ENCODE data around the gene HPGDS. TPM values are rescaled to one million over a fixed set of nuclear protein-coding genes. Genes with fewer than 3 reads are reported as not detected.

HPGDS gene
- total RNA-seq, 2 donors from 2014 or later, result 0.63 TPM; not detected in 1

GRCh38 chr4:94370533-94371254 lies 28.1 kb upstream of the HPGDS start:
- Histone ChIP-seq H3K9me3 (no peaks in the 10 kb centered on the region), H3K4me1 (no peaks in the 10 kb centered on the region), H3K27ac (no peak overlapping the region), H3K36me3 (no peaks in the 10 kb centered on the region), H3K4me3 (no peak overlapping the region), H3K27me3 (no peaks in the 10 kb centered on the region)
- no peak for DNase-seq (ENCODE audit: low spot score)
- no peak for TF ChIP-seq CTCF (IDR thresholded peaks at IDR 0.05)

DNA sequence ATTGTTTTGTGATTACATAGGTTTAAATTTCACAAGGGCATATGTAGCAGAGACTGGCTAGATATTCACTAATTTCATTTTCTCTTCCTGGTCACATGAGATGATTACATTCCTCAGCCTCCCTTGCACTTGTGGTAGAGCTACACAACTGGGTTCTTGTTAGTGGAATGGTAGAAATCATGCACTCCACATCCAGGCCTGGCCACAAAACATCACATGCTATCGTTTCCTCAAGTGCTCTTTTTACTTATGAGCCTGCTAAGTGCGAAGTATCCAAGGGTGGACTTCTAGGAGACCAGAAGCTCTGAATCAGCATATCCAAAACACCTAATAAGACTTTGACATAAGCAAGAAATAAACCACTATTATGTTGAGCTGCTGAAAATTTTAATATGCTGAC lies 26.4 kb upstream of the HPGDS start:
- H3K27ac ChIP-seq, result no peak overlapping the region
- no peak for TF ChIP-seq CTCF (IDR thresholded peaks at IDR 0.05)
- H3K27me3 ChIP-seq, result no peaks in the 10 kb centered on the region
- DNase-seq (ENCODE audit: low spot score), result no peak
- H3K9me3 ChIP-seq, result no peaks in the 10 kb centered on the region
- no peak overlapping the region for H3K4me3 ChIP-seq
- H3K36me3 ChIP-seq, result no peaks in the 10 kb centered on the region
- no peaks in the 10 kb centered on the region for H3K4me1 ChIP-seq

GRCh38 chr4:94368459-94368858 lies 25.8 kb upstream of the HPGDS start:
- Histone ChIP-seq H3K36me3 (no peaks in the 10 kb centered on the region), H3K27me3 (no peaks in the 10 kb centered on the region), H3K4me3 (no peak overlapping the region), H3K27ac (no peak overlapping the region), H3K4me1 (no peaks in the 10 kb centered on the region), H3K9me3 (no peaks in the 10 kb centered on the region)
- TF ChIP-seq CTCF (IDR thresholded peaks at IDR 0.05), result no peak
- no peak for DNase-seq (ENCODE audit: low spot score)

DNA sequence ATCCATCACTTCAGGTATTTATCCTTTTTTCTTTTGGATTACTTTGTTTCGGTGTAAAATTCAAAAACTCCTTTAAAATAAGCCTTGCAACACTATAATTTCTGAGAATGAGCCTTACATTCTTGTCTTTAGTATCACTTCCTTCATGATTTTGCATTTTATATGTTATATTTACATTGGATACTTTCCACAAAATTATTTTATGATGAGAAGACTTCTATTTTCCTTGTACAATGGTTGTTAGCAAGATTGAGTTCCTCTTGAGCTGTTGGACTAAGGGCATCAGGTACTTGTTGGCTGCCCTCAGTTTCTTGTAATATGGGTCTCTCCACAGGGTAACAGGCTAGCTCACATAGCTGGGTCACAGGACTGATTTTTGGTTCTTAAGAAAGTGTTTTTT lies 22.7 kb upstream of the HPGDS start:
- H3K27ac ChIP-seq, result no peak overlapping the region
- no peaks in the 10 kb centered on the region for H3K36me3 ChIP-seq
- no peak overlapping the region for H3K4me3 ChIP-seq
- no peaks in the 10 kb centered on the region for H3K27me3 ChIP-seq
- no peak for TF ChIP-seq CTCF (IDR thresholded peaks at IDR 0.05)
- DNase-seq (ENCODE audit: low spot score), result no peak
- no peaks in the 10 kb centered on the region for H3K9me3 ChIP-seq
- H3K4me1 ChIP-seq, result no peaks in the 10 kb centered on the region

DNA sequence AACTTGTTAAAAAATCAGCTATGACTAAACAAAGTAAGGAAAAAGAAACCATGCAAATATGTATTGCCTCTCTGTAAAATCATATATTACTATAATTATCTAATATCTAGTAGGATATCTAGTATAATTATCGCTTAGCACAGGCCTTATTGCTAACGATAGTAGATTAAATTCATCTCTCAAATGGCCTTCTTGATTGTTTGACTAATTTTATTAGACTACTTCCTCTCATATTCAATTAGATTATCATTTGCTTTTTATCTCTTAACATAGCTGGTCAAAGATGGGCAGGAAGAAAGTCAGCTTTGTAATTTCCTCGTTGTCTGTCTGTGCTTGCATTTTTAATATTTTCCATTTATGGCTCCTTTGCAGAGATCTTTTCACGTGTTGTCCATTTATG lies 21.9 kb upstream of the HPGDS start:
- no peaks in the 10 kb centered on the region for H3K36me3 ChIP-seq
- H3K4me1 ChIP-seq, result no peaks in the 10 kb centered on the region
- no peak for TF ChIP-seq CTCF (IDR thresholded peaks at IDR 0.05)
- H3K4me3 ChIP-seq, result no peak overlapping the region
- no peaks in the 10 kb centered on the region for H3K27me3 ChIP-seq
- H3K9me3 ChIP-seq, result no peaks in the 10 kb centered on the region
- H3K27ac ChIP-seq, result no peak overlapping the region
- DNase-seq (ENCODE audit: low spot score), result no peak

GRCh38 chr4:94363136-94363655 lies 20.6 kb upstream of the HPGDS start:
- Histone ChIP-seq H3K4me1 (no peaks in the 10 kb centered on the region), H3K27me3 (no peaks in the 10 kb centered on the region), H3K4me3 (no peak overlapping the region), H3K36me3 (no peaks in the 10 kb centered on the region), H3K9me3 (no peaks in the 10 kb centered on the region), H3K27ac (no peak overlapping the region)
- DNase-seq (ENCODE audit: low spot score), result no peak
- no peak for TF ChIP-seq CTCF (IDR thresholded peaks at IDR 0.05)

All from right atrium auricular region (tissue), 2 donors.